ENCODE measurements around the gene IQCE. TPM values are rescaled to one million over a fixed set of nuclear protein-coding genes. Genes with fewer than 3 reads are reported as not detected.

The IQCE gene
- total and polyA plus RNA-seq, 8 donors, result 14.7 to 25.1 (median 19.1) TPM

GRCh38 chr7:2601907-2602306 lies 43.1 kb downstream of the IQCE start:
- ATAC-seq, result no peak
- Histone ChIP-seq H3K4me1 (peaks cover 0 to 27% of the 10 kb centered on the region in 2 donors), H3K36me3 (peaks cover 0 to 64% of the 10 kb centered on the region in 2 donors), H3K27me3 (no peaks in the 10 kb centered on the region), H3K27ac (no peak overlapping the region), H3K9me3 (no peaks in the 10 kb centered on the region), H3K4me3 (no peak overlapping the region)
- peak in 1 of 4 donors; percentile 61 for DNase-seq
- TF ChIP-seq, protein P1, sequence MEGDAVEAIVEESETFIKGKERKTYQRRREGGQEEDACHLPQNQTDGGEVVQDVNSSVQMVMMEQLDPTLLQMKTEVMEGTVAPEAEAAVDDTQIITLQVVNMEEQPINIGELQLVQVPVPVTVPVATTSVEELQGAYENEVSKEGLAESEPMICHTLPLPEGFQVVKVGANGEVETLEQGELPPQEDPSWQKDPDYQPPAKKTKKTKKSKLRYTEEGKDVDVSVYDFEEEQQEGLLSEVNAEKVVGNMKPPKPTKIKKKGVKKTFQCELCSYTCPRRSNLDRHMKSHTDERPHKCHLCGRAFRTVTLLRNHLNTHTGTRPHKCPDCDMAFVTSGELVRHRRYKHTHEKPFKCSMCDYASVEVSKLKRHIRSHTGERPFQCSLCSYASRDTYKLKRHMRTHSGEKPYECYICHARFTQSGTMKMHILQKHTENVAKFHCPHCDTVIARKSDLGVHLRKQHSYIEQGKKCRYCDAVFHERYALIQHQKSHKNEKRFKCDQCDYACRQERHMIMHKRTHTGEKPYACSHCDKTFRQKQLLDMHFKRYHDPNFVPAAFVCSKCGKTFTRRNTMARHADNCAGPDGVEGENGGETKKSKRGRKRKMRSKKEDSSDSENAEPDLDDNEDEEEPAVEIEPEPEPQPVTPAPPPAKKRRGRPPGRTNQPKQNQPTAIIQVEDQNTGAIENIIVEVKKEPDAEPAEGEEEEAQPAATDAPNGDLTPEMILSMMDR (IDR thresholded peaks at IDR 0.05), result no peak
- intact Hi-C loops (cut with DNase I), result no loop called here

DNA sequence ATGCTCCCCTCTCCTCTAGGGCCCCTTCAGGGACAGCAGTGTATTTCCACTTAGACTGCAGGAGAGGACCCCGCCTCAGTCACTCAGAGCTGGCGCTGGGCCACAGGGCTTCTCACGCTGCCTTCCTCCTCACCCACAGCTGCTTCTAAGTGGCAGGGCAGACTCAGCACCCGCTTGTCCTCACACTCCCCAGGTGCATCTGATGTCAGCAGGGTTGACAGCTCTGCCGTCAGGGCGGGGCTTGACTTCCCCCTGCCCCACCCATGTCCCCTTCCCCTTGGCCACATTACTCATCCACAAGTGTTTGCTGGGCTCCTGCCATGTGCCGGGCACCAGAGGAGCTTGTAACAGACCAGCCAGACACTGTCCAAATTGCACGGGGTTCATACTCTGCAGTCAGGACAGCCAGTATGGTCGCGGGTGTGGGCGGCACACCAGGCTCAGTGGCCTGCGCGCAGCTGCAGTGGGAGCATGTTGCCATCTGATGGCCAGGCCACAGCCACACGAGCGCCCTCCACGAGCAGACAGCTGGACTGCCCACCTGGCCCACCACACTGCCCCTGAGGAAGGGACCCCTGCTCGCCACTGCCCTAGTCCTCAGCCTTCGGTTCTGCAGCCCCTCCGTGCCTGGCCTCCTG lies 43.7 kb downstream of the IQCE start:
- Histone ChIP-seq H3K9me3 (no peaks in the 10 kb centered on the region), H3K36me3 (peaks cover 0 to 61% of the 10 kb centered on the region in 2 donors), H3K27me3 (no peaks in the 10 kb centered on the region), H3K27ac (no peak overlapping the region), H3K4me1 (peaks cover 0 to 33% of the 10 kb centered on the region in 2 donors), H3K4me3 (no peak overlapping the region)
- ATAC-seq (peak; percentile 20), DNase-seq (peak in 1 of 4 donors; percentile 76)
- TF ChIP-seq, protein P1 (IDR thresholded peaks at IDR 0.05), result no peak
- intact Hi-C loops (cut with DNase I), result no loop called here

DNA sequence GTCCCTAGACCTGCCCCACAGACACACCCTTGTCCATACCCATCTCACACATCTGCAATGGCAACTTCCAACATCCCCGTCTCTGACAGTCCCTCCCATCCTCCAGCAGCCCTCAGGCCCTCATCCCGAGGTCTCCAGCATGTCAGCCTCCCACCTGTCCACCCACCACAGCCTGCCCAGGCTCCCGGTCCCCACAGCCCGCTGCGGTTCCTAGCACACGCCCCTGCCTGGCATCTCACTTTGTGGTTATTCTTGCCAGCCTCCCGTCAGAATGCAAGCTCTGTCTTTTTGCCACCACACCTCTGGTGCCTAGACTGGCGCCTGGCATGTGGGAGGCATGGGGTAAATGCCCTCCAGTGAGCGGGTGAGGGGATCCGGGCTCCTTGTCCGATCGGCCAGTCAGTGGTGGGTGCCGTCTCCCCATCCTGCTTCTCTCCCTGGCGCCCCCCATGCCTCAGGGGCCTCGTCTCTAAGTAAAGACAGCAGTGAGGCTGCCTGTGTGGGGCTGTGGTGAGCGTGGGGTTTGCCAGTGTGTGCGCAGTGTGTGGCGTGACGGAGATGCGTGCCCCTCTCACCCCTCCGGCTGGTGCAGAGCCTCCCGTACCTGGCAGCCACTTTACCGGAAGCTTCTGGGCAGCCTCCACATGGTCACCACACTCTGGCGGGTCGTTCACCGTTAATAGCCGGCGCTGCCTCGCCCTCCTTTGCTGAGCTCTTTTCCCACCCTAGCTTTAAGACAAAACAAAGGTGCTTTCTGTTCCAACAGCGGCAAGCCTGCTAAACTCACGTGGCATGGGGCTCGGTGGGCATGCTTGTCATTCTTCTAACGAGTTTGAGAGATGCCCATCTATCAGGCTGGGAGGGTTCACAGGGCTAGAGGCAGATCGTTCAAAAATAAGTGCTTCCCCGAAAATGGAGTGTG lies 44.5 kb downstream of the IQCE start:
- H3K36me3 ChIP-seq, result peaks cover 0 to 55% of the 10 kb centered on the region in 2 donors
- TF ChIP-seq, protein P1 (IDR thresholded peaks at IDR 0.05), result no peak
- DNase-seq, result peak in 1 of 4 donors; percentile 56

GRCh38 chr7:2604608-2605174 lies 45.9 kb downstream of the IQCE start:
- ATAC-seq (no peak), DNase-seq (peak in 1 of 4 donors; percentile 61)
- Histone ChIP-seq H3K27ac (no peak overlapping the region), H3K27me3 (no peaks in the 10 kb centered on the region), H3K9me3 (no peaks in the 10 kb centered on the region), H3K36me3 (peaks cover 0 to 41% of the 10 kb centered on the region in 2 donors), H3K4me3 (no peak overlapping the region), H3K4me1 (peaks cover 5 to 49% of the 10 kb centered on the region in 2 donors)
- intact Hi-C loops (cut with DNase I), result no loop called here
- TF ChIP-seq, protein P1 (IDR thresholded peaks at IDR 0.05), result no peak

More for the DNA sequence above, 44.5 kb downstream of the IQCE start:
- H3K4me1 ChIP-seq, result peaks cover 5 to 41% of the 10 kb centered on the region in 2 donors
- H3K4me3 ChIP-seq, result no peak overlapping the region
- no peak for ATAC-seq
- no peaks in the 10 kb centered on the region for H3K9me3 ChIP-seq
- no peak overlapping the region for H3K27ac ChIP-seq
- H3K27me3 ChIP-seq, result no peaks in the 10 kb centered on the region
- intact Hi-C loops (cut with DNase I), result no loop called here

Measured in left lung (tissue), 10 donors.